ENCODE results near the gene ATP5PB. TPM values are rescaled to one million over a fixed set of nuclear protein-coding genes. Genes with fewer than 3 reads are reported as not detected.

The ATP5PB gene
- polyA plus RNA-seq, 3 donors from 2014 or later = 495 to 624 (median 521) TPM

DNA sequence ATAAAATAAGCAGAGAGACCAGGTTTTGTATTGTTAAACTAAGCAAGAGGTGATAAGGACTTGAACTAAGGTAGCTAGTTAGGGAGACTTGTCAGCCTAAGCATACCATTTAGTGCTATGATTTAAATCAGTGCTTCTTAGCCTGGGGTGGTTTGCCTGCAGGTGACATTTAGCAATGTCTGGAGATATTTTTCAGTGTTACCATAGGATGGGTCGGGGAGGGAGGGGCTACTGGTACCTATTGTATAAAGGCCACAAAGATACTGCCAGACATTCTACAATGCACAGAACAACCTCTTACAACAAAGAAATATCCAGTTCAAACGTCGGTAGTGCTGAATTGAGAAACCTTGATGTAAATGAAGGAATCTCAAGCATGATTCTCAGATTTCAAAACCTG, 3.3 kb downstream of the ATP5PB start:
- no peak for DNase-seq
- Mint-ChIP-seq H3K4me1 (peaks cover 66 to 98% of the 10 kb centered on the region in 2 donors), H3K27ac (peak overlapping the region in 1 of 6 donors; percentile 24), H3K9me3 (peaks cover 0 to 2% (median 0%) of the 10 kb centered on the region in 6 donors), H3K36me3 (peaks cover 8 to 37% (median 20%) of the 10 kb centered on the region in 3 donors), H3K27me3 (ENCODE audit: low read depth in 3 of 3) (peaks cover 4 to 7% (median 6%) of the 10 kb centered on the region in 3 donors), H3K4me3 (no peak overlapping the region)

DNA sequence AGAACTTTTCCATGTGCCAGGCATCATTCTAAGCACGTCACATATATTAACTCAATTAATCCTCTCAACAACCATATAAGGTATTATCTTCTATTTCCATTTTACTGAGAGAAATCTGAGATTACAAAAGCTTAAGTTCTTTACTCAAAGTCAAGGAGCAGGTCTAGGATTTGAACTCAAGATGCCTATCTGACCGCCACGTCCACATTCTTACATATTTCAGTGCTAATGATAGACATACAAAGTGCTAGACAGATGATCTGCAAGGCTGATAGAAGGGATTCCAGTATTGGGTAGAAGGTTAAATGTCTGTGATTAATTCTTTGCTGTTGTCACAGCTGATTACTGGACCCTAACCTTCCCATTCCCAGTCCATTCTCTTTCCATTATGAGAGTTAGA, 4.4 kb downstream of the ATP5PB start:
- Mint-ChIP-seq H3K4me1 (peaks cover 57 to 93% of the 10 kb centered on the region in 2 donors), H3K4me3 (no peak overlapping the region), H3K36me3 (peaks cover 15 to 44% (median 22%) of the 10 kb centered on the region in 3 donors)

DNA sequence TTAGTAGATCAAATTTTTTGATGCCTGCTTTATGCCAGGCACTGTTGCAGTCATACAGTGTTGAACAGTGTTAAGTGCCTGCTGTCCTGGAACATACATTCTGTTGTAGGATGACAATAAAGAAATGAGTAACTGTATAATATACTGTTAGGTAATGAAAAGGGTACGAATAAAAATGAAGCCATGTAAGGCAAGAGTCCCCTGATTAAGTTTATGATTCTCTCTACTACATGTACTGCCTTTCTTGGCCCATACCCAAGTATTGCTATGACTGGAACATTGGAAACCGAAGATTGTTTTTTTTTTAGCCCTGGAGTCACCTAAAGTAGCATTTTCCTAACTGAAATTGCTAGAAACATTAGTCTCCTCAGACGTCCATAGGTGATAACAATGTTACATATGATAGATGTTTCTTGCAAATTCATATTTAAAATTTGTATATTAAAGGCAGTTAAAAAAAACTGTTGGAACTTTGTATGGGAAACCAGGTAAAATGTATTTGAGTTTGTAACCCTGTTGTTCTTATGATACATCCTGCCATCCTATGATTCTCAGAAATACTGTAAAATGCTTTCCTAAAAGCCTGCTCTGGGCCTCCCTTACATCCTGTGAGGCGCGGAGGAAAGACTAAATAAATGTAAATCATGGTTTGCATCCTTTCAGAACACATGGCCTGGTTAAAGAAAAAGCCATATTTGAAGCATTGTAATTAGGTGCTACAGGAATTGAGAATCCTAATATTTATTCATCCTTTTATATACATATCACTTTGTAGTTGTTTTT, 5.8 kb downstream of the ATP5PB start:
- H3K4me3 Mint-ChIP-seq = no peak overlapping the region
- peaks cover 47 to 80% of the 10 kb centered on the region in 2 donors for H3K4me1 Mint-ChIP-seq
- H3K36me3 Mint-ChIP-seq = peaks cover 20 to 46% (median 20%) of the 10 kb centered on the region in 3 donors
- H3K27me3 Mint-ChIP-seq (ENCODE audit: low read depth in 3 of 3) = no peaks in the 10 kb centered on the region
- peaks cover 0 to 2% (median 0%) of the 10 kb centered on the region in 6 donors for H3K9me3 Mint-ChIP-seq
- peak overlapping the region in 5 of 6 donors; percentile 12 to 71 (median 20) for H3K27ac Mint-ChIP-seq
- no peak for DNase-seq

More for the DNA sequence above, 4.4 kb downstream of the ATP5PB start:
- Mint-ChIP-seq H3K27ac (peak overlapping the region in 3 of 6 donors; percentile 5 to 75 (median 17)), H3K9me3 (peaks cover 0 to 2% (median 0%) of the 10 kb centered on the region in 6 donors), H3K27me3 (ENCODE audit: low read depth in 3 of 3) (peaks cover 4 to 7% (median 6%) of the 10 kb centered on the region in 3 donors)
- DNase-seq = no peak

GRCh38 chr1:111455642-111456031, 6.4 kb downstream of the ATP5PB start:
- H3K4me1 Mint-ChIP-seq = peaks cover 41 to 75% of the 10 kb centered on the region in 2 donors
- H3K4me3 Mint-ChIP-seq = no peak overlapping the region
- peaks cover 20 to 47% (median 20%) of the 10 kb centered on the region in 3 donors for H3K36me3 Mint-ChIP-seq
- H3K27ac Mint-ChIP-seq = peak overlapping the region in 5 of 6 donors; percentile 20 to 77 (median 30)
- peaks cover 0 to 2% (median 0%) of the 10 kb centered on the region in 6 donors for H3K9me3 Mint-ChIP-seq
- DNase-seq = no peak
- H3K27me3 Mint-ChIP-seq (ENCODE audit: low read depth in 3 of 3) = no peaks in the 10 kb centered on the region

GRCh38 chr1:111461765-111462164, 12.5 kb downstream of the ATP5PB start:
- DNase-seq = no peak
- peaks cover 21 to 37% (median 26%) of the 10 kb centered on the region in 3 donors for H3K36me3 Mint-ChIP-seq
- no peak overlapping the region for H3K4me3 Mint-ChIP-seq
- no peaks in the 10 kb centered on the region for H3K27me3 Mint-ChIP-seq (ENCODE audit: low read depth in 3 of 3)
- peaks cover 2 to 14% of the 10 kb centered on the region in 2 donors for H3K4me1 Mint-ChIP-seq
- no peak overlapping the region for H3K27ac Mint-ChIP-seq
- no peaks in the 10 kb centered on the region for H3K9me3 Mint-ChIP-seq

DNA sequence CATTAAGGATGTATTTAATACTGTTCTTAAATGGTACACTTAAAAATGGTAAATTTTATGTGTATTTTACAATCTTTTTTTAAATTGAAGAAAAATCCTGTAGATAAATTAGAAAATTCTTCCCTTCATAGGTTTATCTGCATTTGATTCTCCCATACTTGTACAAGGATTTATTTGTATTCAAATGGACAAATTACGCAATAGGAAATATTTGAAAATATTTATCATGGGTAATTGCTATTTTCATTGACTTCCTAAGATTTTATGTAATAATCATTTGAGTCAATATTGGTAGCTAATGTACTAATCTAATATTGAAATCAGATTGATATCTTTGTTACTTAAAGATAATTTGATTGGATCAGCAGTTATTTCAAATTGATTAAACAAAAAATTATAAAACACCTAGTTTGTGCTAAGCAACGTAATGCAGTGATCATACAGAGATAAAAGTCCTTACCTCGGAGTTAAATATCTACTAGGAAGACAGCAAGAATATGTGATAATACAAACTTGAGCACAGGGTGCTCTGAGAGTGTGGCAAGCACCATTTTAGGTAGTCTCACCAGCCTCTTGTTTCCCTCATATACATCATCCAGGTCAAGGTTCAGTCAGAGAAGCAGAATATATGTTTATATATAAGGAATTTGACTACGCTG, 13.2 kb downstream of the ATP5PB start:
- H3K36me3 Mint-ChIP-seq = peaks cover 21 to 32% (median 25%) of the 10 kb centered on the region in 3 donors
- H3K27ac Mint-ChIP-seq = peak overlapping the region in 3 of 6 donors; percentile 18 to 40 (median 32)
- H3K4me1 Mint-ChIP-seq = peaks cover 2 to 7% of the 10 kb centered on the region in 2 donors
- H3K27me3 Mint-ChIP-seq (ENCODE audit: low read depth in 3 of 3) = no peaks in the 10 kb centered on the region
- no peaks in the 10 kb centered on the region for H3K9me3 Mint-ChIP-seq
- no peak overlapping the region for H3K4me3 Mint-ChIP-seq
- no peak for DNase-seq

- H3K4me1 Mint-ChIP-seq = peaks cover 0 to under 1% of the 10 kb centered on the region in 2 donors
- no peaks in the 10 kb centered on the region for H3K9me3 Mint-ChIP-seq
- peaks cover 14 to 31% (median 23%) of the 10 kb centered on the region in 3 donors for H3K36me3 Mint-ChIP-seq
- no peaks in the 10 kb centered on the region for H3K27me3 Mint-ChIP-seq (ENCODE audit: low read depth in 3 of 3)
- no peak overlapping the region for H3K4me3 Mint-ChIP-seq
- no peak for DNase-seq
- peak overlapping the region in 3 of 6 donors; percentile 18 to 40 (median 37) for H3K27ac Mint-ChIP-seq
Observed at GRCh38 chr1:111463029-111463683, 13.9 kb downstream of the ATP5PB start.

DNA sequence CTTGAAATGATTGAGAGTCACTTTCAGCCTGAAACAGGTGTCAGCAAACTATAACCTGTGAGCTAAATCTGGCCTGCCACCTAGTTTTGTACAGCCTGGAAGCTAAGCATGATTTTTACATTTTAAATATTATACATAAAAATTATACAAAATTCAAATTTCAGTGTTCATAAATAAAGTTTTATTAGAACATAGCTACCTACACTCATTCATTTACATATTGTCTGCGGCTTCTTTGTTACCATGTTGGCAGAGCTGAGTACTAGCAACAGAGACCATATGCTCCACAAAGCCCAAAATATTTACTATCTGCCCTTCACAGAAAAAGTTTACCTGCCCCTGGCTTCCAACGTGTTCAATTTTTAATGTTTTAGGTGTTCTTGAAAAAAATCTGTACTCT, 16.5 kb downstream of the ATP5PB start:
- no peak overlapping the region for H3K27ac Mint-ChIP-seq
- H3K36me3 Mint-ChIP-seq = peaks cover 8 to 23% (median 23%) of the 10 kb centered on the region in 3 donors
- H3K9me3 Mint-ChIP-seq = no peaks in the 10 kb centered on the region
- no peak for DNase-seq
- H3K4me1 Mint-ChIP-seq = peaks cover 0 to 2% of the 10 kb centered on the region in 2 donors
- no peaks in the 10 kb centered on the region for H3K27me3 Mint-ChIP-seq (ENCODE audit: low read depth in 3 of 3)
- no peak overlapping the region for H3K4me3 Mint-ChIP-seq

DNA sequence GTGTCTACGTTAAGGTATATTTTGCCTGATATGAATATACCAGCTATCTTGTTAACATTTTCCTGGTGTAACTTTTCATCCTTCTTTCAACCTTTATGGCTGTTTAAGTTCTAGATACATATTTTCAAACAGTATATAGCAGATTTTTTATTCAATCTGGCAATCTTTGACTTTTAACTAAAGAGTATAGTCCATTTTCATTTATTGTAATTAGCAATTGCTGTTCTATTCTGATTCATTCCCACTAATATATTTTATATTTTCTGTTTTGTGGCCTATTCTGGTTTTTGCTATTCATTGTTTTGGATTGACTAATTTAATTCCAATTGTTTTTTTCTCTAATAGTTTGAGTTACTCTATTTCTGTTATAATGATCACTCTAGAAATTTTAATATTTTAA, 17.2 kb downstream of the ATP5PB start:
- Mint-ChIP-seq H3K4me1 (peaks cover 0 to 2% of the 10 kb centered on the region in 2 donors), H3K9me3 (no peaks in the 10 kb centered on the region)
- no peak for DNase-seq

GRCh38 chr1:111467865-111468716, 18.8 kb downstream of the ATP5PB start:
- no peaks in the 10 kb centered on the region for H3K9me3 Mint-ChIP-seq
- DNase-seq = no peak
- H3K36me3 Mint-ChIP-seq = peaks cover 4 to 18% (median 11%) of the 10 kb centered on the region in 3 donors
- H3K27ac Mint-ChIP-seq = no peak overlapping the region
- no peak overlapping the region for H3K4me3 Mint-ChIP-seq
- H3K27me3 Mint-ChIP-seq (ENCODE audit: low read depth in 3 of 3) = peaks cover 0 to 2% (median 0%) of the 10 kb centered on the region in 3 donors
- H3K4me1 Mint-ChIP-seq = peaks cover 0 to 2% of the 10 kb centered on the region in 2 donors

More for the DNA sequence above, 17.2 kb downstream of the ATP5PB start:
- Mint-ChIP-seq H3K27me3 (ENCODE audit: low read depth in 3 of 3) (no peaks in the 10 kb centered on the region), H3K4me3 (no peak overlapping the region), H3K27ac (no peak overlapping the region), H3K36me3 (peaks cover 8 to 23% (median 23%) of the 10 kb centered on the region in 3 donors)

DNA sequence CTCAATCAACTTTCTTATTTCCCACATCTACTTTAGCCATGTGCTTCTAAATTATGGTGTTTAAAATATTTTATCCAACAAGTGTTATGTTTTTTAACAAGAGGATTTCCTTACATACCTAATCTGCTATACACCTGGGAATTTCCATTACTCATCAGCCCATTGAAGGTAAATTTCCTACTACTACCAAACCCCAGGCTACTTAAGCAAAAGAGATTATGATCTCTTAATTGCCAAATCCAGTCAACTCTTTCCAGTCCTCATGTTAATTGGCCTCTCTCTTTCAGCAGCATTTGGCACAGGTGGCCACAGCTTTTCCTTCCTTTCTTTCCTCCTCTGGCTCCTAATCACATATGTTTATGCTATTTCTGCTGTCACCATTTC, 19.4 kb downstream of the ATP5PB start:
- no peak for DNase-seq
- peaks cover 0 to 2% (median 0%) of the 10 kb centered on the region in 3 donors for H3K27me3 Mint-ChIP-seq (ENCODE audit: low read depth in 3 of 3)
- peaks cover 0 to 13% (median 7%) of the 10 kb centered on the region in 3 donors for H3K36me3 Mint-ChIP-seq
- H3K4me1 Mint-ChIP-seq = peaks cover 0 to 8% of the 10 kb centered on the region in 2 donors
- no peak overlapping the region for H3K27ac Mint-ChIP-seq
- H3K4me3 Mint-ChIP-seq = no peak overlapping the region
- H3K9me3 Mint-ChIP-seq = no peaks in the 10 kb centered on the region

GRCh38 chr1:111469539-111469938, 20.3 kb downstream of the ATP5PB start:
- Mint-ChIP-seq H3K36me3 (peaks cover 0 to 7% (median 6%) of the 10 kb centered on the region in 3 donors), H3K27ac (no peak overlapping the region), H3K27me3 (ENCODE audit: low read depth in 3 of 3) (peaks cover 0 to 2% (median under 1%) of the 10 kb centered on the region in 3 donors), H3K9me3 (no peaks in the 10 kb centered on the region), H3K4me3 (no peak overlapping the region), H3K4me1 (peaks cover 0 to 11% of the 10 kb centered on the region in 2 donors)
- DNase-seq = no peak

- H3K4me3 Mint-ChIP-seq = no peak overlapping the region
- H3K27ac Mint-ChIP-seq = no peak overlapping the region
Observed at GRCh38 chr1:111470596-111470995, 21.3 kb downstream of the ATP5PB start.

More at GRCh38 chr1:111470596-111470995, 21.3 kb downstream of the ATP5PB start:
- Mint-ChIP-seq H3K27me3 (ENCODE audit: low read depth in 3 of 3) (peaks cover 0 to 2% (median 2%) of the 10 kb centered on the region in 3 donors), H3K36me3 (peaks cover 0 to 7% (median 4%) of the 10 kb centered on the region in 3 donors), H3K9me3 (no peaks in the 10 kb centered on the region), H3K4me1 (peaks cover 0 to 17% of the 10 kb centered on the region in 2 donors)
- DNase-seq = no peak

Measured in immature natural killer cell (primary cell).